Effector memory CD8-positive, alpha-beta T cell (primary cell): ENCODE data around the gene SCTR.

Source experiments
- ATAC-seq: fragments of 150-1000 bp; cut with Tn5 transposase; replicated peaks from 2 replicates; pipeline ENCODE4 v1.10.0; 2021; ENCODE audit warnings: mild to moderate bottlenecking, moderate library complexity
- DNase-seq, 3 experiments: peaks; one replicate each; pipeline ENCODE4 v3.0.0; 2021
- H3K27ac Mint-ChIP-seq, 2 donors: one replicate each; pipeline ENCODE4 v1.8.0; 2022; ENCODE audit warnings: mild to moderate bottlenecking in 2 of 2, mixed read lengths in 2 of 2, moderate library complexity in 2 of 2
- H3K27me3 Mint-ChIP-seq, 2 donors: one replicate each; pipeline ENCODE4 v1.8.0; 2022; ENCODE audit warnings: mixed read lengths in 2 of 2
- H3K36me3 Mint-ChIP-seq: one replicate; pipeline ENCODE4 v1.8.0; 2022; ENCODE audit warnings: mild to moderate bottlenecking, moderate library complexity, mixed read lengths; ENCODE audit not compliant: insufficient read depth
- H3K4me1 Mint-ChIP-seq, 2 donors: one replicate each; pipeline ENCODE4 v1.8.0; 2022; ENCODE audit warnings: low read depth in 2 of 2, mixed read lengths in 2 of 2
- H3K4me3 Mint-ChIP-seq, 2 donors: one replicate each; pipeline ENCODE4 v1.8.0; 2022; ENCODE audit warnings: mild to moderate bottlenecking in 2 of 2, mixed read lengths in 2 of 2, moderate library complexity in 2 of 2
- H3K9me3 Mint-ChIP-seq, 2 donors: one replicate each; pipeline ENCODE4 v1.8.0; 2022; ENCODE audit warnings: mixed read lengths in 2 of 2

Gene SCTR

GRCh38 chr2:119544075-119544938, 20.0 kb upstream of the SCTR start, which contains the start of gene CFAP221:
Gene CFAP221 (plus strand): TSS chr2:119544449. CDS start chr2:119546132, 1,683 bp downstream.
- no peak for ATAC-seq
- no peak for DNase-seq
- H3K36me3 Mint-ChIP-seq = no peaks in the 10 kb centered on the region
- H3K27me3 Mint-ChIP-seq = peaks cover 65 to 80% of the 10 kb centered on the region in 2 donors
- H3K27ac Mint-ChIP-seq = no peak within 1 kb of the TSS
- H3K4me3 Mint-ChIP-seq = peak within 1 kb of the TSS; percentile 27 to 50
- peaks cover 0 to 2% of the 10 kb centered on the region in 2 donors for H3K9me3 Mint-ChIP-seq
- peaks cover 3 to 6% of the 10 kb centered on the region in 2 donors for H3K4me1 Mint-ChIP-seq

GRCh38 chr2:119541476-119541875, 17.2 kb upstream of the SCTR start:
- Mint-ChIP-seq H3K36me3 (no peaks in the 10 kb centered on the region), H3K4me3 (no peak overlapping the region), H3K9me3 (peaks cover 0 to 2% of the 10 kb centered on the region in 2 donors), H3K4me1 (peaks cover 3 to 6% of the 10 kb centered on the region in 2 donors), H3K27me3 (peaks cover 59 to 63% of the 10 kb centered on the region in 2 donors), H3K27ac (no peak overlapping the region)
- ATAC-seq (no peak), DNase-seq (no peak)

- Mint-ChIP-seq H3K27ac (no peak overlapping the region), H3K9me3 (peaks cover 0 to 2% of the 10 kb centered on the region in 2 donors), H3K36me3 (no peaks in the 10 kb centered on the region), H3K27me3 (peaks cover 26 to 30% of the 10 kb centered on the region in 2 donors), H3K4me1 (no peaks in the 10 kb centered on the region), H3K4me3 (no peak overlapping the region)
- DNase-seq (no peak), ATAC-seq (no peak)
Observed at GRCh38 chr2:119537792-119538191, 13.5 kb upstream of the SCTR start.

- no peak overlapping the region for H3K27ac Mint-ChIP-seq
- DNase-seq = no peak
- H3K4me1 Mint-ChIP-seq = no peaks in the 10 kb centered on the region
- H3K27me3 Mint-ChIP-seq = peaks cover 15 to 20% of the 10 kb centered on the region in 2 donors
- H3K9me3 Mint-ChIP-seq = peaks cover 4 to 7% of the 10 kb centered on the region in 2 donors
- H3K4me3 Mint-ChIP-seq = no peak overlapping the region
- no peaks in the 10 kb centered on the region for H3K36me3 Mint-ChIP-seq
- no peak for ATAC-seq
Observed at GRCh38 chr2:119536707-119537106, 12.4 kb upstream of the SCTR start.

- Mint-ChIP-seq H3K27ac (no peak overlapping the region), H3K9me3 (peaks cover 7 to 12% of the 10 kb centered on the region in 2 donors), H3K27me3 (peaks cover 10 to 15% of the 10 kb centered on the region in 2 donors), H3K36me3 (no peaks in the 10 kb centered on the region), H3K4me3 (no peak overlapping the region), H3K4me1 (no peaks in the 10 kb centered on the region)
- ATAC-seq (no peak), DNase-seq (no peak)
Observed at GRCh38 chr2:119536211-119536610, 11.9 kb upstream of the SCTR start.

- Mint-ChIP-seq H3K27ac (no peak overlapping the region), H3K27me3 (peaks cover 5 to 6% of the 10 kb centered on the region in 2 donors), H3K36me3 (no peaks in the 10 kb centered on the region), H3K4me3 (no peak overlapping the region), H3K9me3 (peaks cover 6 to 14% of the 10 kb centered on the region in 2 donors), H3K4me1 (no peaks in the 10 kb centered on the region)
- ATAC-seq (no peak), DNase-seq (no peak)
Observed at GRCh38 chr2:119533560-119533959, 9.3 kb upstream of the SCTR start.

GRCh38 chr2:119531292-119531691, 7.0 kb upstream of the SCTR start:
- no peaks in the 10 kb centered on the region for H3K4me1 Mint-ChIP-seq
- no peak overlapping the region for H3K27ac Mint-ChIP-seq
- DNase-seq = no peak
- H3K27me3 Mint-ChIP-seq = peaks cover 24 to 29% of the 10 kb centered on the region in 2 donors
- H3K36me3 Mint-ChIP-seq = no peaks in the 10 kb centered on the region
- no peak overlapping the region for H3K4me3 Mint-ChIP-seq
- no peak for ATAC-seq
- peaks cover 6 to 14% of the 10 kb centered on the region in 2 donors for H3K9me3 Mint-ChIP-seq

GRCh38 chr2:119527999-119528398, 3.7 kb upstream of the SCTR start:
- Mint-ChIP-seq H3K4me3 (no peak overlapping the region), H3K27me3 (peaks cover 44 to 59% of the 10 kb centered on the region in 2 donors), H3K9me3 (peaks cover 6 to 14% of the 10 kb centered on the region in 2 donors), H3K4me1 (no peaks in the 10 kb centered on the region), H3K36me3 (no peaks in the 10 kb centered on the region), H3K27ac (no peak overlapping the region)
- no peak for ATAC-seq
- no peak for DNase-seq

GRCh38 chr2:119525614-119526013, 1.3 kb upstream of the SCTR start:
- Mint-ChIP-seq H3K4me3 (no peak overlapping the region), H3K4me1 (no peaks in the 10 kb centered on the region), H3K36me3 (no peaks in the 10 kb centered on the region), H3K27me3 (peaks cover 58 to 83% of the 10 kb centered on the region in 2 donors), H3K9me3 (no peaks in the 10 kb centered on the region), H3K27ac (no peak overlapping the region)
- DNase-seq = no peak
- no peak for ATAC-seq

GRCh38 chr2:119523383-119523951, 816 bp downstream of the SCTR start:
- Mint-ChIP-seq H3K36me3 (no peaks in the 10 kb centered on the region), H3K4me3 (no peak overlapping the region), H3K4me1 (no peaks in the 10 kb centered on the region), H3K27ac (no peak overlapping the region), H3K9me3 (no peaks in the 10 kb centered on the region), H3K27me3 (peaks cover 52 to 77% of the 10 kb centered on the region in 2 donors)
- DNase-seq = no peak
- no peak for ATAC-seq

GRCh38 chr2:119522671-119523070, 1.6 kb downstream of the SCTR start:
- no peak for ATAC-seq
- no peaks in the 10 kb centered on the region for H3K9me3 Mint-ChIP-seq
- H3K4me3 Mint-ChIP-seq = no peak overlapping the region
- no peaks in the 10 kb centered on the region for H3K4me1 Mint-ChIP-seq
- no peaks in the 10 kb centered on the region for H3K36me3 Mint-ChIP-seq
- peaks cover 48 to 77% of the 10 kb centered on the region in 2 donors for H3K27me3 Mint-ChIP-seq
- no peak overlapping the region for H3K27ac Mint-ChIP-seq
- DNase-seq = no peak

- H3K36me3 Mint-ChIP-seq = no peaks in the 10 kb centered on the region
- no peaks in the 10 kb centered on the region for H3K9me3 Mint-ChIP-seq
- H3K4me1 Mint-ChIP-seq = no peaks in the 10 kb centered on the region
- no peak overlapping the region for H3K4me3 Mint-ChIP-seq
- ATAC-seq (no peak), DNase-seq (no peak)
- H3K27me3 Mint-ChIP-seq = peaks cover 43 to 68% of the 10 kb centered on the region in 2 donors
- H3K27ac Mint-ChIP-seq = no peak overlapping the region
Observed at GRCh38 chr2:119521433-119522050, 2.7 kb downstream of the SCTR start.

GRCh38 chr2:119520696-119521432, 3.4 kb downstream of the SCTR start:
- no peaks in the 10 kb centered on the region for H3K4me1 Mint-ChIP-seq
- H3K36me3 Mint-ChIP-seq = no peaks in the 10 kb centered on the region
- no peak overlapping the region for H3K4me3 Mint-ChIP-seq
- H3K9me3 Mint-ChIP-seq = no peaks in the 10 kb centered on the region
- H3K27ac Mint-ChIP-seq = no peak overlapping the region
- ATAC-seq (no peak), DNase-seq (no peak)
- peaks cover 47 to 68% of the 10 kb centered on the region in 2 donors for H3K27me3 Mint-ChIP-seq
